IgD-negative memory B cell (primary cell): ENCODE results near the gene KDM5C. TPM values are rescaled to one million over a fixed set of nuclear protein-coding genes. Genes with fewer than 3 reads are reported as not detected.
"Not testable (repeated sequence)": the region's sequence is repeated elsewhere in the genome, so short reads cannot be mapped to it uniquely, and the experiment has no call there.

ENCODE experiments used
- H3K27ac Mint-ChIP-seq, 3 donors: one replicate each; pipeline ENCODE4 v1.8.0; 2020 to 2022; ENCODE audit warnings: mild to moderate bottlenecking in 3 of 3, mixed read lengths in 3 of 3, moderate library complexity in 1 of 3
- H3K27me3 Mint-ChIP-seq: one replicate; pipeline ENCODE4 v1.8.0; 2021; ENCODE audit warnings: mixed read lengths
- H3K36me3 Mint-ChIP-seq: one replicate; pipeline ENCODE4 v1.8.0; 2020; ENCODE audit warnings: mild to moderate bottlenecking, mixed read lengths
- H3K4me1 Mint-ChIP-seq, 3 donors: one replicate each; pipeline ENCODE4 v1.8.0; 2020 to 2022; ENCODE audit warnings: mixed read lengths in 3 of 3, mild to moderate bottlenecking in 1 of 3
- H3K4me3 Mint-ChIP-seq, 4 donors: one replicate each; pipeline ENCODE4 v1.8.0; 2020 to 2022; ENCODE audit warnings: mild to moderate bottlenecking in 4 of 4, mixed read lengths in 4 of 4, moderate library complexity in 3 of 4
- H3K9me3 Mint-ChIP-seq, 3 donors: one replicate each; pipeline ENCODE4 v1.8.0; 2020 to 2021; ENCODE audit warnings: mixed read lengths in 3 of 3, mild to moderate bottlenecking in 1 of 3
- polyA plus RNA-seq: library from polyadenylated mRNA; unstranded; fragments of 300-500 nt; fragmentation: Illumina TruSeq; gene quantifications from one replicate; pipeline ENCODE4 v1.2.3, GENCODE V29; 2021

The KDM5C gene
- polyA plus RNA-seq, 1 donor from 2014 or later = 35.4 TPM

DNA sequence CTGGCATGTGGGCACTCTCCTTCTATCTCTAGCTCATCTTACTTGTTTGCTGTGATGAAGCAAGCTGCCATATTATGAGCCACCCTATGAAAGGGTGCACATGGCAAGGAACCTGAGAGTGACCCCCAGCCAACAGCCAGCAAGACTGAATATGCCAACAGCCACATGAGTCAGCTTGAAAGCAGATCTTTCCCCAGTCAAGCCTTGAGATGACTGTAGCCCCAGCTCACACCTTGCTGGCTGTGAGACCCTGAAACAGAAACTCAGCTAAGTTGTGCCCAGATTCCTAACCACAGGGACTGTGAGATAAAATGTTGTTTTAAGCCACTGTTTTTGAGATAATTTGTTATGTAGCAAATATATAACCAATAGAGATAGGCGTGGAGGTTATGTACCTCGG, 36.2 kb downstream of the KDM5C start:
- no peaks in the 10 kb centered on the region for H3K4me1 Mint-ChIP-seq
- H3K4me3 Mint-ChIP-seq = no peak overlapping the region
- no peaks in the 10 kb centered on the region for H3K27me3 Mint-ChIP-seq
- peaks cover 2% of the 10 kb centered on the region for H3K36me3 Mint-ChIP-seq
- H3K27ac Mint-ChIP-seq = no peak overlapping the region
- H3K9me3 Mint-ChIP-seq = no peaks in the 10 kb centered on the region

DNA sequence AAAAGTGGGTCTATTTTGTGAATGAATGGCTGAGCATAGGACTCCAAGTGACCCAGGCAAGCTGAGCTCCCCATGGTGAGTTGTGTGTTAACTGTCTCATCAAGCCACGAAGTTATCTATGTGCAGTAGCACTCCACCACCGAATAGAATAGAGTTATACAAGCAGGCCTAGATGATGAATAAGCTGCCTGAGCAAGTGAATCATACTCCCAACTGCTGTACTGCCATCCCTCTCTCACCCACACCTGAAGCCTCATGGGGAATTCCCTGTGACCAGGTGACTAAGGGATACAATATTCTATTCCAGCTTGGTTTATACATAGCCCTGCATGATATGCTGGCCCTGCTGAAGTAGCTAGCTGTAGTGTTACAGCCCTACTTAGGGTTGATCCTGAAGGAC, 38.7 kb downstream of the KDM5C start:
- H3K36me3 Mint-ChIP-seq = no peaks in the 10 kb centered on the region
- no peaks in the 10 kb centered on the region for H3K27me3 Mint-ChIP-seq
- no peak overlapping the region for H3K27ac Mint-ChIP-seq
- H3K9me3 Mint-ChIP-seq = peaks cover 0 to 2% (median 0%) of the 10 kb centered on the region in 3 donors
- H3K4me3 Mint-ChIP-seq = no peak overlapping the region
- H3K4me1 Mint-ChIP-seq = no peaks in the 10 kb centered on the region

DNA sequence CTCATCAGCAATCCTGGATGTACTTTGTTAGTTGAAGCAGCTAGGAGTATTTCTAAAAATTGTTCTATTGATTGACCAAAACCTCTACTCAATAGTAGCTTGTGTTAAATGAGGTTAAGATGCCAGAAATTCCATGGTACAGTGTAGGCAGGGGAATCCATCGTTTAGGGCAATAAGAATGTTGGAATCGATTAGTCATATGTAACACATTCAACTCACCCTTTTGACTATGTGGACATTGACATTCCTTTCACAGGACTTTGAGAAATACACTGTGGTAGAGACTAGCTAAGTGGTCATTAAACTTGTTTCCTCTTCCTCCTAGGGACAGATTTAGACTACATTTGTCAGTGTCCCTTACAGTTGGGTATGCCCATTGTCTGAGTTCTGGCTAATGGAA, 40.2 kb downstream of the KDM5C start:
- H3K36me3 Mint-ChIP-seq = peaks cover 2% of the 10 kb centered on the region
- no peak overlapping the region for H3K27ac Mint-ChIP-seq
- no peak overlapping the region for H3K4me3 Mint-ChIP-seq
- H3K4me1 Mint-ChIP-seq = no peaks in the 10 kb centered on the region
- H3K27me3 Mint-ChIP-seq = no peaks in the 10 kb centered on the region
- H3K9me3 Mint-ChIP-seq = peaks cover 2 to 9% (median 6%) of the 10 kb centered on the region in 3 donors

DNA sequence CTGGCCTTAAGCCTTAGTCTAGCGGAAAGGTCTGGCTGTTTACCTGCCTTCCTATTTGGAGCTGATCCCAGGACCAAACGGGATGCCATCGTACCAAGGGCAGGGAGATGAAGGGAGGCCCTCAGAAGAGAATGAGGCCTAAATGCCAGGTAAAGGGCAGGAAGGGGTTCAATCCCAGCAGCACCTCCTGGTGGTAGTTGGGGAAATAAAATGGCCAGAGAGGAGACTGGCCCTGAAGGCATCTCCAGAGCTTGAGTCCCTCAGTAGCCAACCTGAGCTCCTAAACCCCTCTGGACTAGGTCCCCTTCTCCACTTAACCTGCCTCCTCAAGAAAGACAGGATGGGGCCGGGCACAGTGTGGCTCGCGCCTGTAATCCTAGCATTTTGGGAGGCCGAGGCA, 53.7 kb downstream of the KDM5C start:
- peaks cover 22% of the 10 kb centered on the region for H3K36me3 Mint-ChIP-seq
- peaks cover 0 to 3% (median 0%) of the 10 kb centered on the region in 3 donors for H3K4me1 Mint-ChIP-seq
- peaks cover 0 to 9% (median 3%) of the 10 kb centered on the region in 3 donors for H3K9me3 Mint-ChIP-seq
- no peaks in the 10 kb centered on the region for H3K27me3 Mint-ChIP-seq
- no peak overlapping the region for H3K27ac Mint-ChIP-seq
- no peak overlapping the region for H3K4me3 Mint-ChIP-seq

DNA sequence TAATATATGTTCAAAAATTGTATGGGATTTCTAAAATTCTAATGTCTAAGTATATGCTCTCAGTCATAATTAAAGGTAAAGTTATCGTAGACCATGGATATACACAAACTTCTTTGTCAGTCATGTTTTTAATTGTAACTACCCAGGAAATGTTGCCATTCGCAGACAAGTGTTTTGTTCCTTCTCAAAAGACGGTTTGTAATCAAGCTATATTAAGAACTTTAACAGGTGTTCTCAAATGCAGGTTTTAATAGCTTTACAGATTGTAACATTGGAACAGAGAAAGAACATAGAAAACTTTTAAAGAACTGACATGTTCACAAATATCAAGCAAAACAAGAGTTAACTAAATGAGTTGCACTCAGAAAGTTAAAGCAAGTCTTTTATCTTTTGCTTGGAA, 58.9 kb downstream of the KDM5C start:
- Mint-ChIP-seq H3K4me3 (no peak overlapping the region), H3K27ac (no peak overlapping the region), H3K4me1 (no peaks in the 10 kb centered on the region), H3K27me3 (no peaks in the 10 kb centered on the region), H3K36me3 (peaks cover 6% of the 10 kb centered on the region), H3K9me3 (no peaks in the 10 kb centered on the region)

DNA sequence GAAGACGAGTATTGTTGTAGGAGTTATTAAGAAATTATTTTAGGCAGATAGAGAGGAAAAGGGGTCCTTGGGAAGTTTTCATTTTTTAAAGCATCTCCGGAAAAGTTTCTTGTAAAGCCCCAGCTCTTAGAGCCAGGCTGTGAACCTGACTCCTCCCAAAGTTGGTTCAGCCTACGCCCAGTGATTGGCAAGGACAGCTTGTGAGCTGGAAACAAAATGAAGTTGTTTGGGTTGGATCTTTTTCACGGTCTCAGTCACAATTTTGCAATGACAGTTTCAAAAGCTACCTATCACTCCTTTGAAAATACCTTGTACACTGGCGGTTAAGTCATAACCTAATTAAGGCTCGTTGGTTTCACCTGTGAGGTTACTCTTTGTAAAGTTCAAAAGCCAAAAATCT, 60.4 kb downstream of the KDM5C start:
- not testable (repeated sequence) for H3K4me1 Mint-ChIP-seq, H3K27me3 Mint-ChIP-seq, H3K27ac Mint-ChIP-seq, H3K4me3 Mint-ChIP-seq, H3K36me3 Mint-ChIP-seq, H3K9me3 Mint-ChIP-seq

DNA sequence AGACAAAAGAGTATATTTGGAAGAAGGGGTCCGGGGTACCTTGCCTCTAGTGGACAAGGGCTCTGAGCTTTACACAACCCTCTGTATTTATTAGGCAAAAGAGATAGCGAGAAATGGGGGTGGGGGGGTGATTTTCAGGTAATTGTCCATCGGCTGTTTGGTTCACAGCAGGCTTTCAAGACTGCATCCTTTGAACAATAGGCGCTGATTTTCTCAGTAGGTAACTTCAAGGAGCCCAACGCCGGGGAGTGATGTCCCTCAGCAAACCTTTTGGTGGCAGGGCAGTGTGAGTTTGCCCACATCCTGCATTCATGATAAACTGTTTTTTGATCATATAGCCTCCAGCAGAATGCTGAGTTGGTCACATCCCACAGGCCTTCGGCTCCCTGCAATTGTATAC, 61.6 kb downstream of the KDM5C start:
- Mint-ChIP-seq H3K9me3 (no peaks in the 10 kb centered on the region), H3K4me1 (no peaks in the 10 kb centered on the region), H3K4me3 (no peak overlapping the region), H3K27ac (no peak overlapping the region), H3K36me3 (peaks cover 4% of the 10 kb centered on the region), H3K27me3 (no peaks in the 10 kb centered on the region)

DNA sequence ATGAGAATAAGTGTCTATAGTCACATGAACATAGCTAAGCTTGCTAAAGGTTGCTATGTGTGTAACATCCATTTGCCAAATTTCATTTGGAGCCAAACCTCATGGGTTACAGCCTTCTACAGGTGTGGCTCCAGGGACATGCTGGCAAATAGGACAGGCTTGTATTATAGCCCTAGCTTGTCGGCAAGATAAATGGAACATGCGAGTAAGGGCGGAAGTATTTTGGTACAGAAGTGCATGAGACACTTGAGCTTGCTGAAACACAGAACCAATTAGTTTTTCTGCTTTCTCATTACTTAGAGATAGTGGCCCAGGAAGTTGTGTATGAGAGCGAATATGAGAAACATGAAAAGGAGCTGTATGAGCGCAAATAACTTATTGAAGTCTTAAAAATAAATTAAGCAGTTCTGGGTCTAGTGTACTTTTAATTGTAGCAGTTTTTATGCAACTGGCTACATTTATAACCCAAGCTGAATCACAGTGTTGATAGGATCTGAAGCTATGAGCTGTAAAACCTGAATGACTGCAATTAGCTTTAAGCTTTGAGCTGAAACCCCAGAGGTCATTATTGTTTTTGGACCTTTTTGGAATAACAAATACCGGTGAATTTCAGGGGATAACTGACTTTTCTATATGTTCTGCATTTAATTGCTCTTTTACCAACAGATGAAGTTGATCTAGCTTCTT, 64.6 kb downstream of the KDM5C start:
- Mint-ChIP-seq H3K27me3 (no peaks in the 10 kb centered on the region), H3K27ac (peak overlapping the region in 2 of 3 donors; percentile 15 to 43), H3K4me3 (no peak overlapping the region), H3K36me3 (peaks cover 4% of the 10 kb centered on the region), H3K9me3 (no peaks in the 10 kb centered on the region), H3K4me1 (no peaks in the 10 kb centered on the region)

DNA sequence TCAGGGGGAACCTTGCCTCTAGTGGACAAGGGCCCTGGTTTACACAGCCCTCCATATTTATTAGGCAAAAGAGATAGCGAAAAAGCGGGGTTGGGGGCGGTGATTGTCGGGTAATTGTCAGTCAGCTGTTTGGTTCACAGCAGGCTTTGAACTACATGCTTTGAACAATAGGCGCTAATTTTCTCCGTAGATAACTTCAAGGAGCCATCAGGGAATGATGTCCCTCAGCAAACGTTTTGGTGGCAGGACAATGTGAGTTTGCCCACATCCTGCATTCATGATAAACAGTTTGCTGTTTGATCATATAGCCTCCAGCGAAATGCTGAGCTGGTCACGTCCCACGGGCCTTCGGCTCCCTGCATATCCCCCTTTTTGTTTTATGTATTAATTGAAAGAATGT, 65.8 kb downstream of the KDM5C start:
- no peak overlapping the region for H3K4me3 Mint-ChIP-seq
- no peaks in the 10 kb centered on the region for H3K27me3 Mint-ChIP-seq
- no peaks in the 10 kb centered on the region for H3K4me1 Mint-ChIP-seq
- no peak overlapping the region for H3K27ac Mint-ChIP-seq
- H3K36me3 Mint-ChIP-seq = peaks cover 4% of the 10 kb centered on the region
- no peaks in the 10 kb centered on the region for H3K9me3 Mint-ChIP-seq

DNA sequence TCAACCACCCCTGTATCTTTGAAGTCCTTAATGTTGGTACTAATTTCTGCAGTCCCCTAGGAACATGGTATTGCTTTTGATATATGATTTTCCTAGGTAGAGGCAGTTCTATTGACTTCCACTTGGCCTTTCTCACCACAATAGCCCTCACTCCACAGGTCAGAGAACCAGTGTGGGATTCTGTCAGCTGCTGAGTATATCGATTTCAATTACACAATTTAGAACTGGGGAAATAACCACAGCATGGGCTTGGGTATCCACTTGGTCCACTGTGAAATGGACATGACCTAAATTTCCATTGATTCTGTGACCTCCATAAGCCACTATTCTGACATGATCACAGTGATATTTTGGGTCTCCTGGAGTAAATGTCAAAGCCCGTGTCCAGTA, 68.8 kb downstream of the KDM5C start:
- no peaks in the 10 kb centered on the region for H3K9me3 Mint-ChIP-seq
- peaks cover 9% of the 10 kb centered on the region for H3K36me3 Mint-ChIP-seq
- H3K4me3 Mint-ChIP-seq = no peak overlapping the region
- no peaks in the 10 kb centered on the region for H3K4me1 Mint-ChIP-seq
- no peak overlapping the region for H3K27ac Mint-ChIP-seq
- no peaks in the 10 kb centered on the region for H3K27me3 Mint-ChIP-seq

DNA sequence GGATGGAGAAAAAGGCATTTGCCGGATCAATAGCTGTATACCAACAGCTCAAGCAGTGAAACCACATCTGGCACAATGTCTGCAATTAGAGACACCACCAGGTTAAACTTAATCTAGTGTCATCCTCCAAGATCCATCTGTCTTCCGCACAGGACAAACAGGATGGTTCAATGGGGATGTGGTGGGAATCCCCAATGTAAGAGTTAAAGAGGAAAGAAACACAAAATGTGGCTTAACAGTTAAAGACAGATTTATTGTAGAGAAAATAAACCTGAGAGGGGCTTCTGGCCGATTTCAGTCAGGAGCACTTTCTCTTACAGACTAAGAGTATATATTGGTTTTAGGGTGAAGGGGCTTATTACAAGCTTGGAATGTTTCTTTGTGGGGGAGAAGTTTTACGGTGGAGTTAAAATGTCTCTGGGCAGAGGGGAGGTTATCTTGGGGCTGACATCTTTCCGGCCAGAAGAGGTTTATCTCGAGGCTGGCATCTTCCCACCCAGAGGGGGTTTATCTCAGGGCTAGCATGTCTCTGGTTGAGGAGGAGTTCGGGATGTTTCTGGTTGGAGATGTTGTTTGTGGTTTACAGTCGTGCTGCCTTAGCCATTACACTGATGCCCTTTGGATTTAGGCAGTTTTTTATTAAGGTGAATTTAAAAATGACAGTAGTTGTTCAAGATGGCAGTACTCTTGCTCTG, 69.3 kb downstream of the KDM5C start:
- H3K27me3 Mint-ChIP-seq = no peaks in the 10 kb centered on the region
- no peak overlapping the region for H3K27ac Mint-ChIP-seq
- peaks cover 0 to 2% (median 0%) of the 10 kb centered on the region in 3 donors for H3K9me3 Mint-ChIP-seq
- peaks cover 9% of the 10 kb centered on the region for H3K36me3 Mint-ChIP-seq
- no peaks in the 10 kb centered on the region for H3K4me1 Mint-ChIP-seq
- H3K4me3 Mint-ChIP-seq = no peak overlapping the region

DNA sequence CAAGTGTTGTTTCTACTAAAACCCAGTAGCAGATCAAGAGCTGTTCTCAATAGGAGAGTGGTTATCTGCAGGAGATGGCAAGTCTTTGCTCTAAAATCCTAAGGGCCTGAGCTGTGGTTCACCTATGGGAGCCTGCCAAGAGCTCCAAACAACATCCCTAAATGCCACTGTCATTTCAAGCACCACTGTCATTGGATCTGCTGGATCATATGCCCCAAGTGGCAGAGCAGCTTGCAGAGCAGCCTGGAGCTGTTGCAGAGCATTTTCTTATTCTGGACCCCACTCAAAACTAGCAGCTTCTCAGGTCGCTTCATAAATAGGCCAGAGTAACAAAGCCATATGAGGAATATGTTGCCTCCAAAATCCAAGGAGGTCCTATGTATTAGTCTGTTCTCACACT, 71.4 kb downstream of the KDM5C start:
- Mint-ChIP-seq H3K36me3 (peaks cover 6% of the 10 kb centered on the region), H3K27ac (no peak overlapping the region), H3K4me3 (no peak overlapping the region)

More for the DNA sequence above, 71.4 kb downstream of the KDM5C start:
- Mint-ChIP-seq H3K4me1 (no peaks in the 10 kb centered on the region), H3K9me3 (peaks cover 0 to 2% (median 0%) of the 10 kb centered on the region in 3 donors), H3K27me3 (no peaks in the 10 kb centered on the region)

Other genes starting within 250 kb of the KDM5C start
- not detected for gene GPR173, start 176.4 kb downstream of the KDM5C start, polyA plus RNA-seq
- gene TSPYL2, start 142.8 kb downstream of the KDM5C start, polyA plus RNA-seq = 19.3 TPM
- gene KANTR, start 131.1 kb downstream of the KDM5C start, polyA plus RNA-seq = 1.9 TPM
- not detected for gene IQSEC2, start 56.4 kb upstream of the KDM5C start, polyA plus RNA-seq
- gene SMC1A, start 197.4 kb upstream of the KDM5C start, polyA plus RNA-seq = 63.1 TPM
- 0.78 TPM for gene RIBC1, start 197.7 kb upstream of the KDM5C start, polyA plus RNA-seq
- 133 TPM for gene HSD17B10, start 209.2 kb upstream of the KDM5C start, polyA plus RNA-seq